CD4-positive, alpha-beta T cell treated with Interleukin-12 subunit alpha and Interleukin-12 subunit beta, for 1 hour (primary cell): ENCODE measurements around the gene ADD3.

Source experiments
- DNase-seq: peaks from one replicate; pipeline ENCODE4 v3.0.0-alpha.2; 2020

Gene ADD3, protein sequence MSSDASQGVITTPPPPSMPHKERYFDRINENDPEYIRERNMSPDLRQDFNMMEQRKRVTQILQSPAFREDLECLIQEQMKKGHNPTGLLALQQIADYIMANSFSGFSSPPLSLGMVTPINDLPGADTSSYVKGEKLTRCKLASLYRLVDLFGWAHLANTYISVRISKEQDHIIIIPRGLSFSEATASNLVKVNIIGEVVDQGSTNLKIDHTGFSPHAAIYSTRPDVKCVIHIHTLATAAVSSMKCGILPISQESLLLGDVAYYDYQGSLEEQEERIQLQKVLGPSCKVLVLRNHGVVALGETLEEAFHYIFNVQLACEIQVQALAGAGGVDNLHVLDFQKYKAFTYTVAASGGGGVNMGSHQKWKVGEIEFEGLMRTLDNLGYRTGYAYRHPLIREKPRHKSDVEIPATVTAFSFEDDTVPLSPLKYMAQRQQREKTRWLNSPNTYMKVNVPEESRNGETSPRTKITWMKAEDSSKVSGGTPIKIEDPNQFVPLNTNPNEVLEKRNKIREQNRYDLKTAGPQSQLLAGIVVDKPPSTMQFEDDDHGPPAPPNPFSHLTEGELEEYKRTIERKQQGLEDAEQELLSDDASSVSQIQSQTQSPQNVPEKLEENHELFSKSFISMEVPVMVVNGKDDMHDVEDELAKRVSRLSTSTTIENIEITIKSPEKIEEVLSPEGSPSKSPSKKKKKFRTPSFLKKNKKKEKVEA

DNA sequence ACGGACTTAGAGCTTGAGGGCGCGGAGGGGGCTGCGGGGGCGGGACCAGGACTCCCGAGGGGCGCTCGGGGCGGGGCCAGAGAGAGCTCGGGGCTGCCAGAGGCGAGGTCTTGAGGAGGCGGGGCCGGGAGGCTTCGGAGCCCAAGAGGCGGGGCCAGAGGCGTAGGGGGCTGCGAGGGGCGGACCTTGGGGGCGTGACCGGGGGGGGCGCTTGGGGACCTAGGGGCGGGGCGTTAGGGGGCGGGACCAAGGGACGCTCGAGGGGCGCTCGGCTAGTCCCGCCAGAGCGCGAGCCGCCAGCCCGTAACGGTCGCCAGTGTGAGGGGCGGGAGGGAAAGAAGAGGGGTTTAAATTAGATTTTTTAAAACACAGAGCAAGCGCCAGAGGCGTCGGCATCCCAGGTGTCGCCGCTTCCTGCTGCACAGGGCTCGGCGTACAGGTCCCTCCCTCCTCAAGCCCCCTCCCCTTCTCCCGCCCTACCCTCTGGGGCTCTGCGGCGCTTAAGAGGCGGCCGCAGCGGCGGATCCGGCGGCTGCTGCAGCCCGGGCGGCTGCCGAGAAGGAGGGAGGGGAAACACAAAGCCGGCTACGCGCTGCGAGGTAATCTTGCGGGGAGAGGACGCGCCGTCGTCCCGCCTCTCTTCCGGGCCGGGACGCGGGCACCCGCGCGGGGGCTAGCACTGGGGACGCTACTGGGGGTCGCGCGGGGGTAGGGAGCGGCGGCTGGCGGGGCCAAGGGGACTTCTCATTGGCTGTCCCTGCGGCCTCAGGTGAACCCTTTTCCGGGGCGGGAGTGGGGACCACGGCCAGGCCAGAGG lies at the start of gene ADD3:
Gene ADD3 (plus strand): TSS at position 284 of the 817 bp plus-strand sequence. CDS start 92,670 bp downstream, outside the sequence.
- peak; percentile 94 for DNase-seq

DNA sequence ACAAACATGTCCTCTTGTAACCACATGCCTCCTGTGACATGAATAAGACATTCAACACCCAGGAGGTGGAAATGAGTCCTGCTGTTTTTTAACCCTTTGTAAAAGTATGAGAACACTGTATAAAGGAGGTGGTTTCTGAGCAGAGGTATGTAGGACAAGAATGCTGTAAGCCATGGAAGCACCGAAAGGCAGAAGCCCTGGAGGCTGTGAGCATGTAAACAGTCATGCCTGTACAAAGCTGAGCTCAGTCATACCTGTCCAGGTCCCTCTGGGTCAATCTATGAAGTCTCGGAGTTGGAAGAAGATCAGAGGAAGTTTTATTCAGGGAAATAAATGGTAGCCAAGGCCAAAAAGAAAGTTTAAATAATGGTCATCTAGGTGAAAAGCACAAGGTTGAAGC lies 49.7 kb upstream of the ADD3 start:
- DNase-seq, result no peak

DNA sequence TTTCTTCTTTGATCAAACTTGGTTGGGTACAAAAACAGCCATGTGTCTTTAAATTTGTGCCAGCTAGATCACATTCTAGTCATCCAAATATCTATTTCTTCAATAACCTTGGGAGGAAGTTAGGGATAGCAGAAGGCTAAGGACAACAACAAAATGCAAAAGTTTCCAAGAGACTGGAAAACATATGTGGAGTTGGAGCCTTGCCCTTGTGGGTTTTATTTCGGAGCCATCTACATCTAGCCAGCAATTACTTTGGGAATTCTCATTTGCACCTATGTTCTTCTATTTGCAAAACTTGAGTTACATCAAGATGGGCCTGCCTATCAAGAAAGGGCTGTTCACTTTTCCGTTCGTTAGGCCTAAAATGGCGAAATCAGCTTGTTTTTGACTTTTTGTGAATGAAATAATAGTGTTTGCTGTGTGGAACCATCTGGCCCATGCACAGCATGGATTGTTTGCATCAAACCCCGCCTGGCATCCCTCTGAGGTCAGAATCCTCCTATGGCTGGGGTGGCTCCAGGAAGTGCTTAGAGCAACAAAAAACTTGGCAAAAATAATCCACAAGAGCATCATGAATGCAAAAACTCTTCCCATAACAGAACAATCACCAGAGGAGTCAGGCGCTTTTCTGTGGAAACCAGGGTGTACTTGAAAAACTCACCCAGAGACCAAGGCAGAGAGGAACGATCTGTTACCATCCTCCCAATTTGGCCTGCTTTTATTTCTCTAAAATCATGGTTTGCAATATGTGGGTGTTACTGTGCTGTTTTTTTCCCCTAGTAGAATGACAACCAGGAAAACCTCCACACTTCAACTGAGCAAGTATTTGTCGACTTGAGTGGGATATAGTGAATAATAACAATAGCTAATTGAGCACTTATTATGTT lies 48.3 kb upstream of the ADD3 start:
- no peak for DNase-seq

DNA sequence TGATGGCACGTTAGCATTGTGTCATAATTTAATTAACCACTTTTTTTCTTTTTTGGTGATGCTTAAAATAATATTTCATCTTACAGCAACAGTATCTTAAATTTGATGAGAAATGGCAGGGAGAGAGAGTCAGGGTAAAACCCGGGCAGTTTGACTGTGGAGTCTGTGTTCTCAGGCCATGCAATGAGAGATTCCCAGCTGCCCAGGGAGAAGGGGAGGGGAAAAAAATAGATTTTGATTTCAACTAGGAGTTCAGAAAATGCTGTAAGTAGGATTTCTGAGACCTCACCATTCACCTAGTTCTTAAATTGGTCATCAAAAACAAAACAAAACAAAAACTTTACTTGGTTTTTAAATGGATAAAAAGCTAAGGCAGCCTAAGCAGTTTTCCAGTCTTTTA lies 47.1 kb upstream of the ADD3 start:
- no peak for DNase-seq

DNA sequence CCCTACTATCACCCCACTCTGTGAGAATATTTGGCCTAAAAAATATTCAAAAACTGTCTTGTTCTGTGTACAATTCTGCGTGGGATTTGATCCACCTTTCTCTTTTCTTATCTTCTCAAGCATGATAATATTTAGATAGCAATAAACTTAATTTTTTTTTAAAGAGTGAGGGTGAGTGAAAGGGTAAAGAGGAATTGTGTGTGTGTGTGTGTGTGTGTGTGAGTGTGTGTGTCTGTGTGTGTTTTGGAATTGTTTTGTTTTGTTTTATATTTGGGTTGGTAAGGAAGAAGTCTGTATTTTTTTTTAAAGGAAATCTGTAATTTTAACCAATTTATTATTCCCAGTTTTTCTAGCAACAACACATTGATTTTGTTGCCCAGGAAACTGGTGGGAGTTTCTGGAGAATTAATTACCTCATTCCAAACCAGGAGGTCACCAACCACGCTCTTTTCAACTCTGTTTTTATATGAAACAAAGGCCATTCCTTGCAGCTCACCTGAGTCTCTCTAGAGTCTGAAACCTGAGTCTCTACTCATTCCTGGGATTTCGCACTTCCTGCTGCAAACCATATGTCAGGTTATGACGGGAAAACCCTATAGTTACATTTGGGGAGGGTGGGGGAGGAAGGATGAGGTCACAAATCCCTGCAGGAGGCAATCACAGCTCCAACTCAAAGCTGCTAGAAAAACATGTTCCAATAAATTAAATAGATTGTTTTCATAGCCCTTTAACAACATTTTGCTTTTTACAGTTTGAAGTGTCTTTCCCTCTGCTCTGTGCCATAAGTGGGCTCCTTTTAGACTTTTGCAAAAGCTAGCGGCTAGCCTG lies 46.4 kb upstream of the ADD3 start:
- no peak for DNase-seq

DNA sequence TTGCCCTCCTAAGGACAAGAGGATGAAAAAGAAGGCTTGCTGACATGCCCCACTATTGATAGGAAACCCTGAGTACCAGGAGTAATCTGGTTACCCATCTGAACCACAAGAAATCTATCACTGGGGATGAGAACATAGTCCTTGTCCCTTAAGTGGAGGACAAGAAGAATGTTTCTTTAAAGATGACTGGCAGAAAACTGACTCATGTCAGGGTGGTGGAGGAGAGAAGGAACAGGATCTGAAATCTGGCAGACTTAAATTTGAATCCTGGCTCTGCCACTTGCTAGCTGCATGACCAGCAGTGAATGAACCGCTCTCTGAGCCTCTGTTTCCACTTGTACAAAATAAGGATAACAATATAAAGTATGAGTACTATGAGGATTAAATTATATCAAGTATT lies 45.5 kb upstream of the ADD3 start:
- no peak for DNase-seq

DNA sequence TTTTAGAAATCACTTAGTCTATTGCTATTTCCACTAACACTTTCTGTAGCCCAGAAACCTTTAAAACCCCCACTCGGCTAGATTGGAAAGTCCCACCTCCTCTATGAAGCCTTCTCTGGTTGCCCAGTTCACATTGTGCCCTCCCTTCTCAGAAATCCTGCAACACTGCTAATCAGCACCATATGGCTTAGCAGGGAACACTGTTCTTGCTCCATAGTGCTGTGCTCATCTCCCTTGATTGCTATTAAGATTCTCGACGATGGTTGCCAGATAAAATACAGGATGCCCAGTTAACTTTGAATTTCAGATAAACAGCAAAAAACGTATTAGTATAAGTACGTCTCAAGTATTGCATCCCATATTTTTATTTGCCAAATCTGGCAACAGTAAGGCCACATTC lies 44.3 kb upstream of the ADD3 start:
- no peak for DNase-seq

DNA sequence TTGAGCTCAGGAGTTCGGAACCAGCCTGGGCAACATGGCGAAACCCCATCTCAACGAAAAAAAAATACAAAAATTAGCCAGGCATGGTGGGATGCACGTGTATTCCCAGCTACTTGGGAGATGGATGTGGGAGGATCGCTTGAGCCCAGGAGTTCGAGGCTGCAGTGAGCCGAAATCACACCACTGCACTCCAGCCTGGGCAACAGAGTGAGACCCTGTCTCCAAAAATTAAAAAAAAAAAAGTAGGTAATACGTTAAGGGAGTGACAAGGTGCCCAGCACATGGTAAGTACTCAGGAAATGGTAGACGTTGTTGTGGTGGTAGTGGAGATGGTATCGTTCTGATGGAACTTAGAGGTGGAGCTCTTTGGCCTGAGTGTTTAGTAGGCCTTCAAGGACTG lies 43.5 kb upstream of the ADD3 start:
- no peak for DNase-seq

DNA sequence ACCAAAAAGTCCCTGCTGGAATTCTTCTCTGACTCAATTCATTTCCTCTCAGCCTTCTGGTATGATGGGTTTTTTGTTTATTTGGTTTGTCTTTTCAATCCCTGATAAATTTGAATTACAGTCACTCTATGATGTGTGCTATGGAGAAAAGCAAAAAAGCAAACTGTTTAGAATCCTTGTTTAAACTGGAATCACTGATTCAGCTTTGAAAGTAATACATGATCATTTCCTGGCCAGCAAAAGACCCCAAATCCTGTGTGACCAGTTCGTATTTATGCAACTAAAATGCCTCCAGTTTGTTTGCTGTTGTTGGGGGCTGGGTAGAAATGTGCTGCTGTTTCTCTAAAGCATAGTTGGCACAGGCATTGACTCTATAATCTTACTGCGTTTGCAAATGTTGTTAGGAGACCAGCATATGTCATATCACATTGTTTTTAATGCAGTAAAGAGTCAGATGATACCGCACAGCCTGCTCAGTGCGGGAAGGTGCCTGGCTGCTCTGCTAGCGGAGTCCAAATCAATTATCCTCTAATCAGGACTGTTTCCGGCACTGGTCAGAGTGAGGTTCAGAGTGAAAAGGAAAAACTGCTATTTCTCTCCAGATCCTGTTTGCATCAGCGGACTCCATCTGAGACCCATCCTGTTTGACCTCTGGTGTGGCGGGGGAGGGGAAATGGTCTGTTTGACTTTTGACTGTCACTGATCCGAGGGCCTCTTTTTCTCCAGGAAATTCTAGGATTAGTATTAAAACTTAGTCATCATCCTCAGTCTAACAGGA lies 40.6 kb upstream of the ADD3 start:
- DNase-seq, result no peak

DNA sequence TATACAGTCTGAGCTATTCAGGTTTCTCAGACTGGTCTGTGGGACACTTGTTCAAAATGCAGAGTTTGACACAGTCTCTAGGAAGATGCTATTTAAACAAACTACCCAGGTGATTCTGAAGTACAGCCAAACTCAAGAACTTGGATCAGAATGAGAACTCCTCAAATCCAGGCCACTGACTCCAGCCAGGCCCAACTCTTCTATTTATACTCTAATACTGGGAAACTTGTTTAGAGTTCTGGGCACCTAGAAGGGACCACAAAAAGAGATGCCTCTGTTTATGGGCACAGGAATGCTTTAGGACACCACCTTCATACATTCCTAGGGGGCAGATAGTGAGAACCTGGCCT lies 40.1 kb upstream of the ADD3 start:
- no peak for DNase-seq

DNA sequence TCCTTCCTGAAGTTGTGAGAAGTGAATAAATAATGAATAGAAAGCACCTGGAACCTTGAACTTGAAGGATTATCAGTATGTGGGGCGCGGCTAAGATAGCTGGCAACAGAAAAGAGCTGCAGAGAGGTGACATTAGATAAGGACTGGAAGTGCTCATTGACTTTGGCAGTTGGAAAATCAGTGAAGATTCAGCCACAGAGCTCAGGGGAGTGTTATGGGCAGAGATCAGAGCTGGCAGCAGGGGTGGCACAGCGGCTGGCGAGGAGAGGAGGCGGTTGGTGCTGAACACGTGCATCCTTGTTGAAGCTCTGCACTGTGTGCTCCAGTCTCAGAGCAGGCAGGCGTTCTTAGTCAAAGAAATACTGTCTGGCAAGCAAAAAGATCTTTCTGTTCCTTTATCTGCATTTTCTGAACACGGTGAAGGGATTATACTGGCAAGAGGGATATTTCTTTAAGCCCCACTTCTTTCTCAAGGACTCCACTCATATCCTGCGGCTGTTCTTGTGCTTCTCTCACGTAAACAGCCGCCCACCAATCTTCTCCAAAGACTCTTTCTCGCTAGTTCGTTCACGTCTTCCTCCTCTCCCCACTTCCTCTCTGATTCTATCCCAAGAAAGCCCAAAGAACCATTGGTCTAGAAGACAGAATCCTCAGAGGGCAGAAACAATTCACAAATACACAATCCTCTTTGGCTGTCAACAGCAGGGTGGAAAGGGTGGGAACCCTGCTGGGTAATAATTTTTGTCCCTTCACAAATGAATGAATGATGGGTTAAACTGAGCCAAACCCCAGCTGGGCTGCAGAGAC lies 38.6 kb upstream of the ADD3 start:
- DNase-seq, result no peak

DNA sequence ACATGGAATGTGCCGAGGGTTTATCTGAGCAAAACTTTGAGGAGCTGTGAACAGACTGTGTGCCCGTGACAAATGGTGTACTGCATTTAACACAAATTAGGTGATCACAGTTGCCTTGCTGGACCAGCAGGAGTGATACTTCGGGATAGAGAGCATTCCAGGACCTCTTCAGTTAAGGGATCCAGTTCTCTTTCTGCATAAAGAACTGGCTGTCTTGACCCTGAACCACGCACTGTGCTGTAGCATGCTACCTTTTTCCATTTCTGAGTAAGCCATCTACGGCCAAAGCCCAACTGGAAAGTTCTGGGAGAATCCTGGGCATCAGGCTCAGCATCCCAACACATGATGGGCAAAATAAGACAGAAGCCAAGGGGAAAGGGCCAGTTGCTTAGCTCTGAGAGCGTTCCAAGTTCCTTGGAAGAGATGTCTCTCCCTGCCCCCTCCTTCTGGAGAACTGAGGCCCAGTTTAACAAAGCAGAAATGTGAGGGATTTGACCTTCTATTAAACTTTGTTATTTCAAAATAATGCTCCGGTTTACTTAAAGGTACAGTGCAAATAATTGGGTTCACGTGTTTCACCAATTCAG lies 37.9 kb upstream of the ADD3 start:
- no peak for DNase-seq

DNA sequence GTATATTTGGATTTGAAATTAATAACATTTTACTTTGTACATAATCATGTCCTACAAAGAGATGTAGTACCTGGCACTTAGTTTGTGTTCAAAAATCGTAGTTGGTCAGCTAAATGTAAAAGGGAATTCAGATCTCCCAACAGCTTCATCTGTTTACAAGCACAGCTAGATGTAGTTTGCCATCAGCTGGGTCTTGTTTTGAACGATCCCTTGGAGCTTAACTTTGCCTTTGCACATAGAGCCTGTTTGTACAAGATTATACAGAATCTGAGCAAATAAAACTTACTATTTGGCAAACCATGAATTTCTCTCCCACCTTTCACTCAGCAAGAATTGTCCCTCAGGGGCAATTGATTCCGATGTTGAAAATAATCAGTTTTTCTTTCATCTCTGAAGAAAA lies 36.1 kb upstream of the ADD3 start:
- DNase-seq, result no peak

DNA sequence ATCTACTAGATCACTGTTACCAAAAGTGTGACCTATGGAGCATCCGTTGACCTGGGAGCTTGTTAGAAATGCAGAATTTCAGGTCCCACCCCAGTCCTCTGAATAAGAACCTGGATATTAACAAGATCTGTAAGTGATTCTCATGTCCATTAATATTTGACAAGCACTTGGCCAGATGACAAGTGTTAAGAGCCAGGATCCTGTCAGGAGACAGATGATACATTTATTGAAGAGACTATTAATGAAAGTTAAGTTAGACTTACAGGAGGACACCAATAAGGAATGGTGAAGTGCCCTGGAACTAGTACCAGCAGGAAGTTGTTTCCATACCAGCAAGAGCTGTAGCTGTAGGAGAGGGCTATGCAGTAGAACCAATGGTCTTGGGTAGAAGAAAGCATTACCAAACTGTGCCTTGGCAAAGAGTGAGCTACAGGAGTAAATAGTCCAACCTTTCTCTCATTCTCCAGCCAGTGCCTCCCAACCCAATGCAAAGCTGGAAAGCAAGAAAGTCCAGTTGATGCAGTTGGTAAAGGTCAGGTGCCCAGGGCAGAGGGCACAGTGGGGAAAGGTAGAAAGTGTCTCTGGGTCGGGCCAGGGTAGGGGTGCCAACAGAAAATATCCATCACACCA lies 35.3 kb upstream of the ADD3 start:
- no peak for DNase-seq

DNA sequence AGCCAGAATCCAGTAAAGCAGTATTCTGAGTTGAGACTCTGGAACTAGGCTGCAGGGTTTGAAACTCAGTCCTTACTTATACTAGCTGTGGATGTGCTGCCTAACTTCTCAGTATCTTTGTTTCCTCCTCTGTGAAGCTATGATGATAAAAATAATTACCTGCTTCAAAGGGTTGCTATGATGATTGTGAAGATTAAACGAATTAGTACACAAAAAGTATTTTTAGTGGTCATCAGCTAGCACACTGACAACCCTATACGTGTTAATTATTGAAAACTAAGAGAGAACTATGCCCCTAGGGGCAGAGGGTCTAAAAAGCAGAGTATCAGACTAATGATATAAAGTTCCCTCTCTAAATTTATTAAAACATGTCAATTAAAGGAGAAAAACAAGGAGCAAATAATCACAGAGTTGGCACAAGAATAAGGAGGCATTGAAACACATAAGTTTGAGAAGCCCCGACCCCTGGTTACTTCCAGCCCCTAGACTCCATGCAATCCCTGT lies 34.4 kb upstream of the ADD3 start:
- DNase-seq, result no peak

DNA sequence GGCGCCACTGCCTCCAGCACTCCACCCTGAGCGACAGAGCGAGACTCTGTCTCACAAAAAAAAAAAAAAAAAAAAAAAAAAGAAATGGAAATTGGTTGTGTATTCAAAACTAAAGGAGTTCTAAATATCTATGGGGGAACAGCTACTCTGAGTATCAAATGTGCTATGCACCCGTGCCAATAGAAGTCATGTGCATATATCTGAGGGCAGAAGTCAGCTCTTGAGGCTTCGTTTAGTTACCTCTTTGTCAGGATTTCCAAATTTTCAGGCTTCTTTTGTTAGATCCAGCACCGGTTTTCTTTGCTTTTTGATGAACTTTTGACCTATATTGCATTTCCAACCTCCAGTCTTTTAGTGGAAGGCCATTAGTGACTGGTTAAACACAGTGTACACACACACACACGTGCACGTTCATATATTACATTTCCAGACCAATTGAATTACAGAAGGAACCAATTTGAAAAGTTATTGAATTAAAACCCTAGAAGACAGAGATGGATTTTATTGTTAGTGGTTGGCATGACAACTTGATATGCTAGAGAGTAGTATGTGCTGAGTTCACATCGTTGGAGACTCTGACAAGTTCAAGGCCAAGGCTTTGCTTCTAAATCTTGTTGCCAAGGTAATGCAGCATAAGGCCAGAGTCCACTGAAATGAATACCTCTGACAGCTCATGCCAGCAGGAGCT lies 33.1 kb upstream of the ADD3 start:
- no peak for DNase-seq

DNA sequence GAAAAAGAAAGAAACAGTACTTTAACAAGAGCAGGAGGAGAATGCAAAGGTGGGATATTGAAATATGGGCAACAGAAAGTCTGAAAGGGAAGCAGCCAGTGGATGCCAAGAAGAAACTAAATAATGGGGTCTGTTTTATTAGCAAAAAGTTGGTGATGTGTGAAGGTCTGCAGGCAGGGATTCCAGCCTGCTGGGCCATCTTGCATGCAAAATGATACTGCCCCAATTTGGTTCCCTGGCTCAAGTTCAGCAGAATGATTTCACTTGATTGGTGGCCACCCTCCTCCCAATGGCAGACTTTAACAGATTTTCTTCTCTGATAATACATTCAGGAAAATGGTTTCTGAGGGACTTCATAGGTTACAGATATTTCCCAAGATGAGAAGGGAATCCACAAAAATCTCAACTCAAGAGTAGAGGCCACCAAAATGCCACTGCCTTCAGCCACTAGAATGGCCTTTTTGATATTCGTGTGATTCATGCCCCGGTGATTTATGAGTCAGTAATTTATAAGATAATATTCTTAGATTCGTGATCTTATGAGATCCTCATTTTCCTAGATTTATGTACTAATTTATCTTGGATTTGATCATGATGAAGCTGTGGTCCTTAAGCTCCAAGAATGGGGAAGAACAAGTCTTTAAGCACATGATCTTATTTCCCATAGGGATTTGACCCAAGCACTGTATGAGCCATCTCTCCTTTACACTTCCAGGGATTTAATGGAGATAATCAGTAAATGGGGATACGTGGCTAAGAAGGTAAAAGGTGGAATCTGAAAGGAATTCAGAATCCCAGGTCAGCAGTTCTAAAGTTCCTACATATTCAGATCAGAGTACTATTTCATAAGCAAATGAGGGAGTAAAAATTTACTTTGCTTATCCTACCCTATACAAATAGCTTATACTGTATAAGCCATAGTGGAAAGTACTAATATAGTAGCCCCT lies 32.3 kb upstream of the ADD3 start:
- DNase-seq, result no peak
